Measurements from ENCODE around the gene CACNA1D.

DNA sequence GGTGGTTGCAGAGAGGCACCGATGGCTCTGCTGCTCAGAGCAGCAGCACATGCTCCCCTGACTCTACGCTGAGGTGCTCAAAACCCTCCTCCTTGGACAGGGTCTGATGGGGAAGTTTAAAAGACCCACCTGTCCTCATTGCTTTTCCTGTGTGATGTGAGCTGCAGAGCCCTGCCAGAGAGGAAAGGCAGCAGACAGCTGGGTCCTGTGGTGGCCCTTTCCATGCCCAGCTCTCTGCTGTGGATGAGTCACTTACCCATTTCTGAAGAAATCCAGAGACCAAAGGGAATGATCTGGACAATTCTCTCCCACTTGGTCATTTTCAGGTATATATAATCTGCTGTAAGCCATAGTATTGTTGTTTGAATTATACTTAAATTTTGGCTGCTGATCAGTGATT, 230.2 kb downstream of the CACNA1D start:
- TF ChIP-seq, protein P1, sequence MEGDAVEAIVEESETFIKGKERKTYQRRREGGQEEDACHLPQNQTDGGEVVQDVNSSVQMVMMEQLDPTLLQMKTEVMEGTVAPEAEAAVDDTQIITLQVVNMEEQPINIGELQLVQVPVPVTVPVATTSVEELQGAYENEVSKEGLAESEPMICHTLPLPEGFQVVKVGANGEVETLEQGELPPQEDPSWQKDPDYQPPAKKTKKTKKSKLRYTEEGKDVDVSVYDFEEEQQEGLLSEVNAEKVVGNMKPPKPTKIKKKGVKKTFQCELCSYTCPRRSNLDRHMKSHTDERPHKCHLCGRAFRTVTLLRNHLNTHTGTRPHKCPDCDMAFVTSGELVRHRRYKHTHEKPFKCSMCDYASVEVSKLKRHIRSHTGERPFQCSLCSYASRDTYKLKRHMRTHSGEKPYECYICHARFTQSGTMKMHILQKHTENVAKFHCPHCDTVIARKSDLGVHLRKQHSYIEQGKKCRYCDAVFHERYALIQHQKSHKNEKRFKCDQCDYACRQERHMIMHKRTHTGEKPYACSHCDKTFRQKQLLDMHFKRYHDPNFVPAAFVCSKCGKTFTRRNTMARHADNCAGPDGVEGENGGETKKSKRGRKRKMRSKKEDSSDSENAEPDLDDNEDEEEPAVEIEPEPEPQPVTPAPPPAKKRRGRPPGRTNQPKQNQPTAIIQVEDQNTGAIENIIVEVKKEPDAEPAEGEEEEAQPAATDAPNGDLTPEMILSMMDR (IDR thresholded peaks at IDR 0.05) = no peak
- TF ChIP-seq EP300 (IDR thresholded peaks at IDR 0.05) = no peak
- no peak for TF ChIP-seq POLR2A (IDR thresholded peaks at IDR 0.05; ENCODE audit: low read depth)

Data from esophagus muscularis mucosa (tissue), 4 donors.